HG03103 (cell line): Measurements from ENCODE around the gene CYTH2.

Source experiments
- ATAC-seq: cut with Tn5 transposase; IDR thresholded peaks from one replicate; pipeline ENCODE4 v1.9.1; 2021; ENCODE audit warnings: low read depth; ENCODE audit not compliant: unreplicated experiment

CYTH2 gene

DNA sequence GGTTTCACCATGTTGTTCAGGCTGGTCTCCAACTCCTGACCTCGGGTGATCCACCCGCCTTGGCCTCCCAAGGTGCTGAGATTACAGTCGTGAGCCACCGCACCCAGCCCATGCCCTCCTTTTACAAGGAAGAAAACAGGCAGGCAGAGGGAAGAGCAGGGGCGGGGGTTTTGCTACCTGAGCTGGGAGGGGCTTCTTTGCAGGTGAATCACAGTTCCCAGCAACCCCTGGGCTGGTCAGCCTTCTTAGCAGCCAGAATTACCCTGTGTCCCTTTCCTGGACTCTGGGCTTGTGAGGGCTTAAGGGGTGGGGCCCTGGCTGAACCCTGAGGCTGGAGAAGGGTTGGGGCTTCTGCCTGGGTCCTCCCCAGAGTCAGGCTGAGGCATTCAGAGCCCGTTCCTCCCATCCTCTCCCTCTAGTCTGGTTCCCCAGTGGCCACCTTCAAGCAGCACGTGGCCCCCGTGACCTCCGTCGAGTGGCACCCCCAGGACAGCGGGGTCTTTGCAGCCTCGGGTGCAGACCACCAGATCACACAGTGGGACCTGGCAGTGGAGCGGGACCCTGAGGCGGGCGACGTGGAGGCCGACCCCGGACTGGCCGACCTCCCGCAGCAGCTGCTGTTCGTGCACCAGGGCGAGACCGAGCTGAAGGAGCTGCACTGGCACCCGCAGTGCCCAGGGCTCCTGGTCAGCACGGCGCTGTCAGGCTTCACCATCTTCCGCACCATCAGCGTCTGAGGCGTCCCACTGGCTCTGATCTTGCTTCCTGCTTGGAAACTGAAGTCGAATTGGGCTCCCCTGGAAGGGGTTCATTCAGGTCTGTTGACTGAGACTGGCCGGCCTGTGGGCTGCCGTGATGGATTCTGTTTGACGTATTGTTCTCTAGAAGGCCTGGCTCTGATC is 16.6 kb upstream of the CYTH2 start:
- ATAC-seq, result no peak

- no peak for ATAC-seq
These were observed 14.9 kb upstream of the CYTH2 start for GRCh38 chr19:48454150-48454730.

DNA sequence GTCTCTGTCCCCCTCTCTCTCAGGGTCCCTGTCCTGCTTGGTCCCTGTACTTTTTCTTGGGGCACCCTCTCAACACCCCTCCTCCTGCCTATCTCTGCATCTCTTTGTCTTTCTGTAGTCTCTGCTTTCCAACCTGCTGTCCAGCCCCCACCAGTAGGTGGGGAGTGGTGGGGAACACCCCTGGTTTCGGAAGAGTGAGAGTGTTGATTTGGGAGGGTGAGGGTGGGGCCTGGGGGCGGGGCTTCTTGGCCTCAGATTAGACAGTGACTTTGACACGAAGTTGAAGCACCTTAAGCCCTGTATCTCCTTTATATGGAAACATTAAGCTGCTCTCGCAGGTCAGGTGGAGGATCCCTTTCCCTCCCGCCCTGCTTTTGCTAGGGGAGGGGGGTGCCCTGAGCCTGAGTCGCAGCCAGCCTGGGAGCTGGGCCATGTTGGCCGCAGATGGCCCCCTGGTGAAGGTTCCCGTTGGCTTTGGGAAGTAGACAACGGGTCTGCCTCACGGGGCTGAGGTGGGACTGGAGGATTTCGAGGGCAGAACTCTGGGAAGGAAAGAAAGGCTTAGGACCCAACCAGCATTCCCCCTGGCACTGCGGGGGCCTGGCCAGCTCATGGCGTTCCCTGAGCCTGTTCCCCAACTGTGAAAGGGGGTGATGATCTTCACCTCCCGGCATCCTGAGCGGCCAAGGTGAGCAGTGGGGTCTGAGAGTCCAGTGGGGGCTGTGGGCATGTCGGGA is 13.8 kb upstream of the CYTH2 start, which contains the start of gene KCNJ14:
KCNJ14 (plus strand) TSS at position 404 of the 737 bp plus-strand sequence. CDS start 6,151 bp downstream, outside the sequence.
- no peak for ATAC-seq

DNA sequence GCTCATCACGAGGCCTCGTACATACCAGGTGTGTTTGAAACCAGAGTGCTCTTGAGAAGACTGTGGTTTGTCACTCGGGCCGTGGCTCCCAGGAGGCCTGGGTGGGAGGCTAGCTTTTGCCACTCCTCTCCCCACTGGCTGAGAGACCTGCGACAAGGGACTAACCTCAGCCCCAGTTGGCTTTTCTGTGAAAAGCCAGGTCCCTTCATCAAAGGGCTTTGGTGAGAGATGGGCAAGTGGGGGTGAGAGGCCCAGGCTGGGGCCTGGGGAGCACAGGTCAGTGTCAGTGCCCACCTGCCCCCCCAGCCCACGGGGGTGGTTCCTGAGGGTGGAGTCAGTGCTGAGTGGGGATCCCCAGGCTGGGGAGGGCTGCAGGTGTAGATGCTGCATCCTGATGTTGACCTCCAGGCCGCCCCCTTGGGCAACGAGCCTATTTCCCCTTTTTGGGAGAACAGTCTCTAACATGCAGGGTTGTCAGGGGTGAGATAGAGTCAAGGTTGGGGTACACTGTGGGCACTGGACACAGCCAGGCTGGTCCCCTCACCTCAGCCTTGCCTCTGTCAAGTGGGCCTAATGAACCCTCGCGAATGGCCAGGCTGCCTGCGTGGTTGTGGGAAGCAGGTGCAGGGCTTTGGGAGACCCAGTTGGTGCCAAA is 13.1 kb upstream of the CYTH2 start:
- ATAC-seq, result no peak

DNA sequence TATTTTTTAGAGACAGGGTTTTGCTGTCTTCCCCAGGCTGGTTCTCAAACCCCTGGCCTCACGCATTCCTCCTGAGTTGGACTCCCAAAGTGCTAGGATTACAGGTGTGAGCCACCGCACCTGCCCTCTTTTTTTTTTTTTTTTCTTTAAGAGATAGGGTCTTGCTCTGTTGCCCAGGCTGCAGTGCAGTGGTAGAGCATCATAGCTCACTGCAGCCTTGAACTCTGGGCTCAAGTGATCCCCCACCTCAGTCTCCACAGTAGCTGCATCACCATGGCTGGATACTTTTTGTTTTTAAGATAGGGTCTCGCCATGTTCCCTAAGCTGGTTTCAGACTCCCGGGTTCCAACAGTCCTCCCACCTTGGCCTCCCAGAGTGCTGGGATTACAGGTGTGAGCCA is 12.3 kb upstream of the CYTH2 start:
- no peak for ATAC-seq

GRCh38 chr19:48458016-48458415 is 11.2 kb upstream of the CYTH2 start:
- ATAC-seq, result no peak

DNA sequence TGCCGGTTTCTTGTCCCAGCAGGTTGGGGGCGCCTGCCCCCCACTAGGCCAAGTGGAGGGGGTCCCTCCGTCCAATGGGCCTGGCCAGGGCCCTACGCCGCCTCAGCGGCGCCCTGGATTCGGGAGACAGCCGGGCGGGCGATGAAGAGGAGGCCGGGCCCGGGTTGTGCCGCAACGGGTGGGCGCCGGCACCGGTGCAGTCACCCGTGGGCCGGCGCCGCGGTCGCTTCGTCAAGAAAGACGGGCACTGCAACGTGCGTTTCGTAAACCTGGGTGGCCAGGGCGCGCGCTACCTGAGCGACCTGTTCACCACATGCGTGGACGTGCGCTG is 7.6 kb upstream of the CYTH2 start:
- ATAC-seq, result no peak

DNA sequence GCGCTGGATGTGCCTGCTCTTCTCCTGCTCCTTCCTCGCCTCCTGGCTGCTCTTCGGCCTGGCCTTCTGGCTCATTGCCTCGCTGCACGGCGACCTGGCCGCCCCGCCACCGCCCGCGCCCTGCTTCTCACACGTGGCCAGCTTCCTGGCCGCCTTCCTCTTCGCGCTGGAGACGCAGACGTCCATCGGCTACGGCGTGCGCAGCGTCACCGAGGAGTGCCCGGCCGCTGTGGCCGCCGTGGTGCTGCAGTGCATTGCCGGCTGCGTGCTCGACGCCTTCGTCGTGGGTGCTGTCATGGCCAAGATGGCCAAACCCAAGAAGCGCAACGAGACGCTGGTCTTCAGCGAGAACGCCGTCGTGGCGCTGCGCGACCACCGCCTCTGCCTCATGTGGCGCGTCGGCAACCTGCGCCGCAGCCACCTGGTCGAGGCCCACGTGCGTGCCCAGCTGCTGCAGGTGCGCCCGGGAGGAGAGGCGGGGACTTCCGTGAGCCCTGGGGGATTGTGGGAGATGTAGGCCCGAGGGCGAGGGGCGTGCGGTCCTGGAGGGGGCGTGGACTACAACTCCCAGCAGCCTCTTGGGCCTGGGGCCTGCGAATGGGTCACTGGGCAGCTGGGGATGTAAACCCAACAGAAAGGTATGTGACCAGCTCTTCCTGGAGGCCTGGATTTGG is 7.0 kb upstream of the CYTH2 start:
- ATAC-seq, result no peak

DNA sequence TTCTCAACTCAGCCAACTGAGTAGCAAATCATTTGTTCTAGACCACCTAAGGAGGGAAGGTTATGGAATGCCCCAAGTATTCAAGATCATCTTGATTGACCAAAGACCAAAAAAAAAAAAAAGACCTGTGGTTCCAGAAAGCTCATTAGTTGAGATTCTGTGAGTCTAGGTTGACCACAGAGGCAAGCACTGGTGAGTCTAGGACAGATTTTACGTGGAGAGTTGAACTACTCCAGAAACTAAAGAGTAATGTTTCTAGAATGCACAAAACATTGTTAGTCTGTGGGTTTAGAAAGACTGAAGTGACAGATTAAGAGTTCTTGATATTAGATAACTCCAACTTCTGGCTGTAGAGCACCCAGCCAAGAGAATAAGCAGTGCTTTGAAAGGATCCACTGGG is 4.0 kb upstream of the CYTH2 start:
- no peak for ATAC-seq

DNA sequence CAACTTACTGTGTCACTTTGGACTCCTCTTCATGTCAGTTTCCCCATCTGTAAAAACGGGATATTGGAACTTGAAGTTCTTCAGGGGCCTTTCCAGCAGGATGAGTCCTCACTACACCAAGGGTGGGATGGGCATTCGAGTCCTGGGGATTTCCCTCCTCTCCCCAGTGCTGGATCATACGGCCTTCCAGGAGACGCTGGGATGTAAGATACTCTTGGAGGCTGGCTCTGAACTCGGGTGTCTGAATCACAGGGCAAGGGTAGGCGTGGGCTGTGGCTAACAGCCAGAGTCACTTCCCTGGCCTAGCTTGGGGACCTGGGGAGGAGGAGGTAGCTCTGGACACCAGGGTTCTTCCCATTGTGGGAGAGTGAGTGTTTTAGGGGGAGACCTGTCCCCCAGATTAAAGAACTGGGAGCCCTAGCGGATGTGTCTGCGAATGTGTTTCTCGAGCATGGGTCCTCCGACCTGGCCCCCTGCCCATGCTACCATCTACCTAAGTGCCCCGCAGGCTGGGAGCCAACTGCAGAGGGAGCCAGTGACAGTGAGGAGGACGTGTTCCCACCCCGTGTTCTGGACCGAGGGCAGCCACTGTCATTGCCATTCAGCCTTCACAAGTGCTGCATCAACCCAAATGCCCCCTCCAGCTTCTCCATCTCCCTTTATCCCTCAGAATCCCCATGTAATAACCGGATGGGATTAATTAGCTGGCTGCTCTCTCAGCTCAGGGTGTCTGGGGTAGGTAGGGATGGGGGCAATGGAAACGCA is 2.4 kb upstream of the CYTH2 start:
- ATAC-seq, result no peak

DNA sequence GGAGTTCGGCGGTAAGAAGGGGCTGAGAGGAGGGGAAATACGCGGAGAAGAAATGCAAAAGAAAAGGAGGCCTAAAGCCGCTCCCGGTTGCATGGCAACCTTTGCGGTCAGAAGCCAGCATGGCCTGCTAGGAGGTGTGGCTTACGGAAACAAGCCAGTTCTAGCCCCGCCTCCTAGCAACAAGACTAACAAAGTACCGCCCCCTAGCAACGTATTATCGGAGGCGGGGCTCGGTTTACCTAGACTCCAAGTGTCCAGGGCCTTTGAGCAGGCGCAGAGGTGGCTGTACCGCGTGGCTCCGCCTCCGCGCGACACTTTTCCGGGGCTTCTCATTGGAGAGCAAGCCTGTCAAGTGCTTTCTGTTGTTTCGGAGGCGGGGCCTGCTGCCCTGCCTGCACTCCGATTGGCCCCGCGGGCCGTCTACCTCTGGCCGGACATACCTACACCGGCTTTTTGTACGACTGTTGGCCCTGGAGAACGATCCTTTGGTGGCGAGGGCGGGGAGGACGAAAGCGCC is 339 bp upstream of the CYTH2 start:
- peak; percentile 89 for ATAC-seq

- no peak for ATAC-seq
These were observed 938 bp downstream of the CYTH2 start for GRCh38 chr19:48469934-48470680.

DNA sequence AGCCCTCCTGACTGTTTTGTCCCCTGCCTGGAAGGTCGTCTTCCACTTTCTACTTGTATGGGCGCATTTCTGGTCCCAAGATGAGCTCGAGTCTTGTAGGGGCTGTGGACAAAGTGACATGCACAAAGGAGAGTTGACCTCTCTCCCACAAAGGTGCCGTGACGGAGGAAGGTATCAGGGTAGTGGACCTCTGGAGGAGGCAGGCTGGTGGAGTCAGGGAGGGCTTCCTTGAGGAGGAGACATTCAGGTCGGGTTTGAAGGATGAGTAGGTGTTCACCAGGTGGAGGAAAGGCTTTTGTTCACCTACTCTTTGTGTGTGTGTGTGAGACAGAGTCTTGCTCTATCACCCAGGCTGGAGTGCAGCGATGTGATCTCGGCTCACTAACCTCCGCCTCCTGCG is 1.7 kb downstream of the CYTH2 start:
- ATAC-seq, result no peak

- no peak for ATAC-seq
These were observed 2.7 kb downstream of the CYTH2 start for GRCh38 chr19:48471836-48472235.

DNA sequence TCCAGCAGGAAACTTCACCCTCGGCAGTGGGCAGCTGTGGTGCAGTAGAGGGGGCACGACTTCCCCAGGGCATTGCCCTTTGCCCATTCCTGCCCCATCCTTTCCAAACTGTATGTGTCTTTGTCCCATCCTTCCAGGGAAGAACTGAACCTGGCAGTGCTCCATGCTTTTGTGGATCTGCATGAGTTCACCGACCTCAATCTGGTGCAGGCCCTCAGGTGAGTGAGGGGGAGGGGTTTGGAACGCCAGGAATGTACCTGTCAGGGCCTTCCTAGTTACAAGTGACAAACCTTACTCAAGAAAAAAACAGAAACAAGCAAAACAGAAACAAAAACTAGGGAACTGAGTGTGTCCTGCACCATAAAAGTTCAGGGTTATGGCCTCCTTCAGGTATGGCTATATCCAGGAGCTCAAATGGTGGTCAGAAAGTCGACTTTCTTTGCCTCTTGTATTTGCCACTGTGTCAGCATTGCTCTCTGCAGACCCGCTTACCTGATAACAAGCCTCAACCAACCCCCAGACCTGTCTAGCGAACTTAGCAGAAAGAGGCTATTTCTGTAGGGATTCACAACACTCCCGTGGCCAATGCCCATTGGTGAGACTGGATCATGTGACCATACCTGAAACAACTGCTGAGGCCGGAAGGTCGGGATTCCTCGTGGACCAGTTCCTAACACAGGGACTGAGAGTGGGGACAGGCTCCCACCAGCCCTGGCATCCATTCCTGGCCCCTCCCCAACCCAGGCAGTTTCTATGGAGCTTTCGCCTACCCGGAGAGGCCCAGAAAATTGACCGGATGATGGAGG is 4.2 kb downstream of the CYTH2 start:
- ATAC-seq, result no peak

DNA sequence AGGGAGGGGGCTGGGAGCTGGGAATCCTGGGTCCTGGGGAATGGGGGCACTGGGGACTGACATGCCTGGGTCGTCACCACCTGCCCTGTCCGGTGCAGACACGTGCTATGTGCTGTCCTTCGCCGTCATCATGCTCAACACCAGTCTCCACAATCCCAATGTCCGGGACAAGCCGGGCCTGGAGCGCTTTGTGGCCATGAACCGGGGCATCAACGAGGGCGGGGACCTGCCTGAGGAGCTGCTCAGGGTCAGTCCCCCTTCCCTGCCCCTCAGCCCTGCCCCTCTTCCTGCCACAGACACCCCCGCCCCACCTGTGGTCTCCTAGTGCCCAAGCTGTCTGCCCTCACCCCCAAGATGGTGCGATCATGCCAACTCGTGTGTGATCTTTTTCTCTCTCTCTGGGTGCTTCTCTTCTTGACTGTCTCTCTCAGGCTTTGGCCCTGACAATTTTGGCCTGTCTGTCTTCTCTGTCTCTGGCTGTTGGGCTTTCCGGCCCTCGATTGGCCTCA is 5.0 kb downstream of the CYTH2 start:
- no peak for ATAC-seq

GRCh38 chr19:48475369-48476068 is 6.3 kb downstream of the CYTH2 start:
- ATAC-seq, result no peak
